K562 (cell line): ENCODE results near the gene HSD3B7. TPM values are rescaled to one million over a fixed set of nuclear protein-coding genes. Genes with fewer than 3 reads are reported as not detected.

Experiments used
- BRD9 ChIP-seq: fragments of 450-650 bp; IDR thresholded peaks from 2 replicates; pipeline ENCODE4 v1.6.1; 2018; ENCODE audit warnings: low read depth; ENCODE audit not compliant: partially characterized antibody
- C11orf30 ChIP-seq: fragments of 450-650 bp; IDR thresholded peaks from 2 replicates; pipeline ENCODE4 v1.6.1; 2016; ENCODE audit warnings: low read depth, mild to moderate bottlenecking
- CBFA2T3 ChIP-seq: fragments of 450-650 bp; IDR thresholded peaks from 2 replicates; pipeline ENCODE4 v1.6.1; 2017
- CBX8 ChIP-seq: fragments of 200-600 bp; sonication (generic); IDR thresholded peaks from 2 replicates; pipeline ENCODE4 v1.6.1; 2012; ENCODE audit warnings: borderline replicate concordance, mixed run types, low read depth, mild to moderate bottlenecking, moderate library complexity, mixed read lengths, low read length, control low read depth, inconsistent platforms; ENCODE audit not compliant: poor library complexity, severe bottlenecking; ENCODE audit errors: extremely low read depth
- CCNT2 ChIP-seq: IDR thresholded peaks from 2 replicates; pipeline ENCODE4 v1.6.1; 2011; ENCODE audit warnings: borderline replicate concordance, low read depth, mild to moderate bottlenecking, moderate library complexity, mixed read lengths, low read length; ENCODE audit not compliant: insufficient read length; ENCODE audit errors: extremely low read depth
- ELF4 ChIP-seq: fragments of 450-650 bp; formaldehyde crosslinking; IDR thresholded peaks from 2 replicates; pipeline ENCODE4 v1.4.0; 2022; ENCODE audit warnings: missing genetic modification characterization
- FOXO4 ChIP-seq: fragments of 450-650 bp; formaldehyde crosslinking; IDR thresholded peaks from 2 replicates; pipeline ENCODE4 v1.4.0; 2020; ENCODE audit warnings: mild to moderate bottlenecking, moderate library complexity
- LCOR ChIP-seq: sonication (generic); formaldehyde crosslinking; IDR thresholded peaks from 2 replicates; pipeline ENCODE4 v1.8.0; 2022; ENCODE audit warnings: mild to moderate bottlenecking, missing genetic modification reagents
- PHB ChIP-seq: fragments of 250-450 bp; sonication (Bioruptor Pico); IDR thresholded peaks from 2 replicates; pipeline ENCODE4 v1.5.0; 2021
- PML ChIP-seq: IDR thresholded peaks from 2 replicates; pipeline ENCODE4 v1.6.1; 2012; ENCODE audit warnings: low read length, inconsistent platforms
- PPARD ChIP-seq: fragments of 250-450 bp; sonication (Bioruptor Pico); IDR thresholded peaks from 2 replicates; pipeline ENCODE4 v1.8.0; 2022; ENCODE audit warnings: inconsistent platforms, mild to moderate bottlenecking, moderate library complexity
- RBFOX2 ChIP-seq: fragments of 200-400 bp; formaldehyde crosslinking; IDR thresholded peaks from 2 replicates; pipeline ENCODE4 v1.6.1; 2017; ENCODE audit warnings: low read depth, mild to moderate bottlenecking, low read length, moderate library complexity
- RBM22 ChIP-seq: fragments of 200-400 bp; formaldehyde crosslinking; IDR thresholded peaks from 2 replicates; pipeline ENCODE4 v1.6.1; 2018; ENCODE audit warnings: low read length, low read depth; ENCODE audit not compliant: poor library complexity, severe bottlenecking
- RBM34 ChIP-seq: fragments of 200-400 bp; formaldehyde crosslinking; IDR thresholded peaks from 2 replicates; pipeline ENCODE4 v1.6.1; 2018; ENCODE audit warnings: low read length, borderline replicate concordance; ENCODE audit not compliant: insufficient read depth
- SMAD2 ChIP-seq: fragments of 150-350 bp; IDR thresholded peaks from 2 replicates; pipeline ENCODE4 v1.6.1; 2014; ENCODE audit warnings: low read depth, mild to moderate bottlenecking, low read length
- SMC3 ChIP-seq: conservative IDR thresholded peaks from 2 replicates; pipeline ENCODE4 v1.6.1; 2011; ENCODE audit warnings: low read depth, low read length, improper control_type of control experiment; ENCODE audit not compliant: insufficient read depth
- SRSF7 ChIP-seq: fragments of 200-400 bp; formaldehyde crosslinking; optimal IDR thresholded peaks from 2 replicates; pipeline ENCODE3; 2017; ENCODE audit warnings: mild to moderate bottlenecking, low read depth, low read length
- TCF7 ChIP-seq: sonication (generic); IDR thresholded peaks from 2 replicates; pipeline ENCODE4 v1.6.1; 2016; ENCODE audit warnings: antibody characterized with exemption, borderline replicate concordance
- TEAD4 ChIP-seq, 2 experiments: sonication (generic) in 1 of 2; formaldehyde crosslinking in 1 of 2; IDR thresholded peaks; 2 replicates each; pipeline versions ENCODE4 v1.6.1 to v1.8.0; 2012 to 2022; ENCODE audit warnings: borderline replicate concordance in 1 of 2, inconsistent platforms in 1 of 2, low read length in 1 of 2, mild to moderate bottlenecking in 1 of 2, missing genetic modification reagents in 1 of 2
- TOE1 ChIP-seq, 2 experiments: fragments of 450-650 bp in 1 of 2; sonication (generic) in 1 of 2; formaldehyde crosslinking in 1 of 2; IDR thresholded peaks; 2 replicates each; pipeline versions ENCODE4 v1.7.1 to v1.8.0; 2016 to 2022; ENCODE audit warnings: borderline replicate concordance in 2 of 2, mild to moderate bottlenecking in 2 of 2, antibody characterized with exemption in 1 of 2, inconsistent platforms in 1 of 2, low read depth in 1 of 2, missing genetic modification reagents in 1 of 2, moderate library complexity in 1 of 2
- TSC22D4 ChIP-seq: fragments of 450-650 bp; IDR thresholded peaks from 2 replicates; pipeline ENCODE4 v1.6.1; 2016; ENCODE audit warnings: missing genetic modification characterization, missing biosample characterization, control low read depth
- WHSC1 ChIP-seq: IDR thresholded peaks from one replicate; pipeline ENCODE4 v1.6.1; 2012; ENCODE audit warnings: low read length, control low read depth, inconsistent platforms
- ZNF274 ChIP-seq: IDR thresholded peaks from 2 replicates; pipeline ENCODE4 v1.6.1; 2011; ENCODE audit warnings: low read depth, mild to moderate bottlenecking, low read length, moderate library complexity, borderline replicate concordance
- ZNF449 ChIP-seq: fragments of 250-450 bp; sonication (Bioruptor Pico); IDR thresholded peaks from 2 replicates; pipeline ENCODE4 v1.8.0; 2022; ENCODE audit warnings: moderate library complexity, mild to moderate bottlenecking, inconsistent platforms
- ZNF583 ChIP-seq: fragments of 250-450 bp; sonication (Bioruptor Pico); IDR thresholded peaks from 2 replicates; pipeline ENCODE4 v1.4.0; 2020
- ZNF766 ChIP-seq: fragments of 200-800 bp; sonication (Bioruptor generic); conservative IDR thresholded peaks from 2 replicates; pipeline ENCODE4 v1.6.1; 2016; ENCODE audit warnings: missing genetic modification characterization, missing compliant biosample characterization
- polyA plus RNA-seq, 8 experiments: library from polyadenylated mRNA; depleted of rRNA in 4 of 8; stranded (reverse) in 5 of 8; unstranded in 3 of 8; fragments of >200 nt; fragmentation: Nextera tagmentation in 2 of 8; fragmentation: Illumina TruSeq in 1 of 8; extraction: Ambion mirVana in 2 of 8; extraction: Trizol in 1 of 8; gene quantifications; 2 replicates each; pipeline versions ENCODE4 v1.2.1 to v1.2.3, GENCODE V29; 2011 to 2014; ENCODE audit warnings: inconsistent platforms in 1 of 8, missing spikeins in 1 of 8
- total RNA-seq, 7 experiments: library from RNA; depleted of rRNA in 6 of 7; stranded (reverse); fragments of >200 nt in 6 of 7; fragmentation: Illumina TruSeq in 2 of 7; extraction: Trizol in 2 of 7; gene quantifications; 2 replicates each; pipeline versions ENCODE4 v1.2.1 to v1.2.3, GENCODE V29; 2011 to 2021; ENCODE audit warnings: low replicate concordance in 1 of 7

Gene HSD3B7
- total and polyA plus RNA-seq, 9 of the 15 experiments (the other 6 are each of a cell fraction or from before 2014, with no cell fraction given): 5.4 to 49.1 (median 23.0) TPM

GRCh38 chr16:30949650-30950515 is 35.1 kb upstream of the HSD3B7 start (continued):
- TF ChIP-seq TOE1 (IDR thresholded peaks at IDR 0.05; ENCODE audit: borderline replicate concordance) (peak; percentile 72; the same call in 1 of the 2 replicates), TOE1 (CRISPR knock-in tag; IDR thresholded peaks at IDR 0.05; ENCODE audit: borderline replicate concordance, low read depth) (no peak), TCF7 (no peak), ZNF583 (CRISPR knock-in tag) (no peak), CBX8 (no peak), TEAD4 (IDR thresholded peaks at IDR 0.05; ENCODE audit: low read length) (peak; percentile 65; the same call in 1 of the 2 replicates), TEAD4 (CRISPR knock-in tag; IDR thresholded peaks at IDR 0.05; ENCODE audit: borderline replicate concordance) (no peak), TSC22D4 (no peak), BRD9 (peak; percentile 39), C11orf30 (no peak), RBM22 (no peak), PPARD (CRISPR knock-in tag) (no peak), ZNF766 (CRISPR knock-in tag) (0 out of 2 replicates have a peak, but pooled peaks have one; percentile 27), PML (peak; percentile 88), RBM34 (no peak), RBFOX2 (peak; percentile 73), SMC3 (no peak), FOXO4 (CRISPR knock-in tag) (no peak), SRSF7 (no peak), ZNF449 (CRISPR knock-in tag) (no peak), CBFA2T3 (peak; percentile 84), SMAD2 (no peak), CCNT2 (peak; percentile 85), ZNF274 (no peak), WHSC1 (no peak), LCOR (CRISPR knock-in tag) (no peak), ELF4 (CRISPR knock-in tag) (peak; percentile 30; the same call in 1 of the 2 replicates), PHB (CRISPR knock-in tag) (no peak)
